SK-N-MC (cell line): ENCODE measurements around the gene ECPAS.
"Not testable (repeated sequence)": the region's sequence is repeated elsewhere in the genome, so short reads cannot be mapped to it uniquely, and the experiment has no call there.

Experiments used
- DNase-seq: peaks from one replicate; pipeline ENCODE4 v3.0.0-alpha.2; 2011; ENCODE audit warnings: low read depth, low spot score
- H3K27ac ChIP-seq: fragments of 200-600 bp; sonication (generic); 2 replicates; pipeline ENCODE4 v1.5.1; 2016; ENCODE audit warnings: mixed run types
- H3K36me3 ChIP-seq: fragments of 200-600 bp; sonication (generic); 2 replicates; pipeline ENCODE4 v1.6.1; 2017; ENCODE audit warnings: antibody characterized with exemption, low read length, mixed read lengths; ENCODE audit not compliant: insufficient read depth
- H3K4me3 ChIP-seq: fragments of 200-600 bp; sonication (generic); 2 replicates; pipeline ENCODE4 v1.5.1; 2016
- H3K9ac ChIP-seq: fragments of 200-600 bp; sonication (generic); 2 replicates; pipeline ENCODE4 v1.8.0; 2017; ENCODE audit warnings: mixed run types, mixed read lengths; ENCODE audit not compliant: insufficient read length
- H3K9me3 ChIP-seq: fragments of 200-600 bp; sonication (generic); 2 replicates; pipeline ENCODE4 v1.6.1; 2017; ENCODE audit warnings: low read depth, mild to moderate bottlenecking, antibody characterized with exemption, low read length, moderate library complexity, mixed read lengths
- EZH2 ChIP-seq: fragments of 200-600 bp; sonication (generic); IDR thresholded peaks from one replicate; pipeline ENCODE4 v1.6.1; 2017; ENCODE audit warnings: antibody characterized with exemption
- FOXP2 ChIP-seq: optimal IDR thresholded peaks from 2 replicates; pipeline ENCODE3; 2011; ENCODE audit warnings: mild to moderate bottlenecking, moderate library complexity; ENCODE audit not compliant: insufficient read depth; ENCODE audit errors: extremely low read length, control extremely low read depth
- POLR2AphosphoS5 ChIP-seq: IDR thresholded peaks from 2 replicates; pipeline ENCODE4 v1.6.1; 2012; ENCODE audit warnings: mild to moderate bottlenecking, low read depth, low read length, borderline replicate concordance

ECPAS gene

DNA sequence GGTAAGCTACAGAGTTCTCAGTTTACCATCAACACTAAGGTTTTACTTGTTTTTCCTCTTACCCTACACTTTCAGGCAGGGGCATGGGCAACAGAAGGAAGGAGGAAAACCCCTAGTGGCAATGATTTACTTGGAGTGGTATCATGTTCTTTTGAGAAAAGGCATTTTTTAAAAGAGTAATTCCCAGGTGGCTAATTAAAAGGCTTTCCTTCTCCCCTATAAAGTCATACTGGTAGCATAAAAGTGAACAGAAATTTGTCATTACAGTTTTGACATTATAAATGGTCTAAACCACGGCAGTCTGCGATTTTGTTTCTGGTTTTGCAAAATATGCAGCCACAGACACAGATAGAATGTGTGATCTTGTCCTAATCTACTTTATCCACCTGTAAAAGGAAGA lies 123.3 kb downstream of the ECPAS start:
- peak; percentile 10 for DNase-seq
- Histone ChIP-seq H3K4me3 (no peak overlapping the region), H3K9me3 (no peaks in the 10 kb centered on the region), H3K9ac (no peak overlapping the region), H3K27ac (no peak overlapping the region), H3K36me3 (peaks cover 35% of the 10 kb centered on the region)
- no peak for TF ChIP-seq FOXP2
- no peak for TF ChIP-seq EZH2
- no peak for TF ChIP-seq POLR2AphosphoS5

DNA sequence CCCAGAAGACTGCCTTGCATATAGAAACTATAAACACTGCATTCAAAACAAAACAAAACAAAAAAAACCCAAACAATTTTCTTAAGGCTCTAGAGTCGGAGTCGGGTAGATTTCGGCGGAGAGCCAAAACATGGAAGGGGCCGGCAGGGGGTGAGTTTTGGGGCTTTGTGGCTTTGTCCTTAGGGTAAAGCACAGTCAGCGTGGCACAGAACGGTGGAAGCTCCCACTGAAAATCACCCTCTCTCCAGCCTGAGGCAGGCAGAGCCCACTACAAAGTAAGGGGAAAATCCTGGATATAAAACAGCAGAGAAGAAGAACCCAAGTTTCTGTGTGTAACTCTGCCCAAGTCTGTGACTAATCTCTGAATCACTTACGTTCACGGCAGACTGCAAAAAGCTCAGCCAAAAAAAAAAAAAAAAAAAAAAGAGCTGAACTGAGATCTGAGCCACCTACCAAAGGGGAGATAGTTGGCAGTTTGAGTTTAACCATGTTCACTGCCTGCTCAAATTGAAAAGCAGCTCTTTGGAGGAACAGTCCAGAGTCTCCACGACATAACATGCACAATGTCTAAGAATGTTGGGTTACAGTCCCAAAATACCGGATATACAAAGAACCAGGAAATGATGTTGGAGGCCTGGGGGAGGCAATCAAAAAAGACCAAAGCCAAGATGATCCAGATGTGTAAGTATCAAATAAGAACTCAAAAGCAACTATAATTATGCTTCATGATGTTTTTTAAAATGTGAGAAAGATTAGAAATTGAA lies 127.5 kb downstream of the ECPAS start:
- TF ChIP-seq FOXP2 (no peak), POLR2AphosphoS5 (no peak), EZH2 (no peak)
- Histone ChIP-seq H3K9ac (peak overlapping the region; percentile 54), H3K4me3 (peak overlapping the region; percentile 66), H3K9me3 (no peaks in the 10 kb centered on the region), H3K27ac (peak overlapping the region; percentile 89), H3K36me3 (peaks cover 7% of the 10 kb centered on the region)
- DNase-seq, result peak; percentile 28

DNA sequence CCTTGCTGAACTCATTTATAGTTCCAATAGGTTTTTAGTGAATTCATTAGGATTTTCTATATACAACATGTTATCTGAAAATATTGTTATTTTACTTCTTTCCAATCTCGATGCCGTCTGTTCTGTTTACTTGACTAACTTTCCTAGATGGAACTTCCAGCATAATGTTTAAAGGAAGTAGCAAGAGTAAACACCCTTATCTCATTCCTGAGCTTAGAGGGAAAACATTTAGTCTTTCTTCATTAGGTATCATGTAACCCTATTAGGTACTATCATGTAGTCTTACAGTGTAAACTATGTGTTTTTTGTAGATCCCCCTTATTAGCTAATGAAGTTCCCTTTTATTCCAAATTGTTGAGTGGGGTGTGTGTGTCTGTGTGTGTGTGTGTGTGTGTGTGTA lies 131.6 kb downstream of the ECPAS start:
- TF ChIP-seq POLR2AphosphoS5, result no peak
- no peak for TF ChIP-seq FOXP2
- no peak for TF ChIP-seq EZH2
- Histone ChIP-seq H3K36me3 (no peaks in the 10 kb centered on the region), H3K4me3 (no peak overlapping the region), H3K9ac (no peak overlapping the region), H3K27ac (no peak overlapping the region), H3K9me3 (no peaks in the 10 kb centered on the region)
- DNase-seq, result no peak

DNA sequence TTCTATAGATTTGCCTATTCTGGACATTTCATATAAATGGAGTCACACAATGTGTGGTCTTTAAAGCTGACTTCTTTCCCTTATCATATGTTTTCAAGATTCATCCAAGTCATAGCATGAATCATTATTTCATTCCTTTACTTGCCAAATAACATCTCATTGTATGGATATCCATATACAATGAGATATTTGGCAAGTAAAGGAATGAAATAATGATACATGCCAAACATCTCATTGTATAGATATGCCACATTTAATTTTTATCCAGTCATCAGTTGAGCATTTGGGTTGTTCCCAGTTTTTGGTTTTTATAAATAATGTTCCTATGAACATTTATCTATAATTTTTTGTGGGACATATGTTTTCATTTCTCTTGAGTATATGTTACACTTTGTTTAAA lies 133.6 kb downstream of the ECPAS start:
- Histone ChIP-seq H3K4me3 (no peak overlapping the region), H3K9me3 (no peaks in the 10 kb centered on the region), H3K9ac (no peak overlapping the region), H3K27ac (no peak overlapping the region), H3K36me3 (no peaks in the 10 kb centered on the region)
- no peak for DNase-seq
- TF ChIP-seq EZH2 (no peak), POLR2AphosphoS5 (no peak), FOXP2 (no peak)

DNA sequence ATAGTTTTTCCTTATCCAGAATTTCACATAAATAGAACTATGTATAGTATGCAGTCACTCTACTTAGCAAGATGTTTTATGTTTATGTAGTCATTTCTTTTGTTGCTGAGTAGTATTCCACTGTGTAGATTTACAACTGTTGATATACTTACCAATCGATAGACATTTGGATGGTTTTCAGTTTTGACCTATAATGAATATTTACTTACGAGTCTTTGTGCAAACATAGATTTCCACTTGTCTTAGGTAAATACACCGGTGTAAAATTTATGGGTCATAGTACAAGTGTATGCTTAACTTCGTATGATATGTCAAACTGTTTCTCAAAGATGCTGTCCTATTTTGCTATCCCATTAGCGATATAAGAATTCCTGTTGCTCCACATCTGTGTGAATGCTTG lies 134.4 kb downstream of the ECPAS start:
- Histone ChIP-seq H3K9ac (no peak overlapping the region), H3K9me3 (no peaks in the 10 kb centered on the region), H3K4me3 (no peak overlapping the region), H3K27ac (no peak overlapping the region), H3K36me3 (no peaks in the 10 kb centered on the region)
- TF ChIP-seq FOXP2 (no peak), POLR2AphosphoS5 (no peak), EZH2 (no peak)
- DNase-seq, result no peak

DNA sequence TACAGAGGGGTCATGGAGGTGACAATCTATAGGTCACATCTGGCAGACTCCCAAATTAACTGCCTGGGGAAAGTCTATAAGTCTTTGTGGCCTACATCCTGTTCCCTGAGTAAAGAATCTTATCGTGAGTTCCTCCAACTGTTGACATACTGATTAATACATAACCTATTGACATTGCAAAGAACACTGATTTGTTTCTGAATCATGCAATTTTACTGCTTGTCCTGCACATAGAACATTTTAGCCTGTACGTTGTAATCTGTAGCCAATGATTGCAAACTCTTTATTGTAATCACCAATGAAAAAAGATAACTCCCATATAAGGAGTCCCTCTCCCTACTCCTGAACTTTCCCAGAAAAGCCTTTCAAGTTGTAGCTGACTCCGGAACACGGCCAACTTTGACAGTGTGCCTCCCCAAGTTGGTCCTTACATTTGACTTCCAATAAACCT lies 135.3 kb downstream of the ECPAS start:
- H3K9ac ChIP-seq, result no peak overlapping the region
- H3K27ac ChIP-seq, result no peak overlapping the region
- no peak overlapping the region for H3K4me3 ChIP-seq
- no peak for DNase-seq
- TF ChIP-seq EZH2 (no peak), FOXP2 (no peak), POLR2AphosphoS5 (no peak)
- no peaks in the 10 kb centered on the region for H3K9me3 ChIP-seq
- H3K36me3 ChIP-seq, result no peaks in the 10 kb centered on the region

DNA sequence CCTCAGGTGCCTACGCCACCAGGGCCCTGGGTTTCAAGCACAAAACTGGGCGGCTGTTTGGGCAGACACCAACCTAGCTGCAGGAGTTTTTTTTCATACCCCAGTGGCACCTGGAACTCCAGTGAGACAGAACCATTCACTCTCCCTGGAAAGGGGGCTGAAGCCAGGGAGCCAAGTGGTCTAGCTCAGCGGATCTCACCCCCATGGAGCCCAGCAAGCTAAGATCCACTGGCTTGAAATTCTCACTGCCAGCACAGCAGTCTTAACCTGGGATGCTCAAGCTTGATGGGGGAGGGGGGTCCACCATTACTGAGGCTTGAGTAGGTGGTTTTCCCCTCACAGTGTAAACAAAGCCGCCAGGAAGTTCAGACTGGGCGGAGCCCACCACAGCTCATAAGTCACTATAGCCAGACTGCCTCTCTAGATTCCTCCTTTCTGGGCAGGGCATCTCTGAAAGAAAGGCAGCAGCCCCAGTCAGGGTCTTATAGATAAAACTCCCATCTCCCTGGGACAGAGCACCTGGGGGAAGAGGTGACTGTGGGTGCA lies 149.8 kb downstream of the ECPAS start:
- not testable (repeated sequence) for H3K9ac ChIP-seq, DNase-seq

DNA sequence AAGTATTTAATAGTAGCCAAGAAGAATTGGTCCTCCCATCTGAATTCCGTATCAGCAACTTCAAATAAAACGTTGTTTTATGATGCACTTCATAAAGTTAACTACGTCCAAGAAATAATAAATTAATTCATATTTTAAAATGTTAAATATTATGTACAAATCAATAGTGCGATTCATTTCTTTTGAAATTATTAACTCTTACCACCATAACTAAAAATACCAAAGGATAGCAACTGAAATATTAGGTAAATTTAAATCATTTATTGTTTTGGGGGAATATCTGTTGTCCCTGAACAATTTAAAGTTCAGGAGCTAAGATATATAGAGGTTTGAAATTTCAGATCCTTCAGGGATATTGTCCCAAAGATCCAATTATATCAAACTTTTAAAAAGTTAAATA lies 154.1 kb downstream of the ECPAS start, which contains the start of gene OR2K2:
Gene OR2K2 (minus strand): TSS at position 101 of the 400 bp plus-strand sequence. CDS start 1,791 bp downstream, outside the sequence.
- Histone ChIP-seq H3K4me3 (no peak within 1 kb of the TSS), H3K9me3 (no peaks in the 10 kb centered on the region), H3K27ac (no peak within 1 kb of the TSS), H3K36me3 (no peaks in the 10 kb centered on the region), H3K9ac (no peak within 1 kb of the TSS)
- no peak for DNase-seq
- TF ChIP-seq EZH2, result no peak
- no peak for TF ChIP-seq POLR2AphosphoS5
- TF ChIP-seq FOXP2, result no peak

More for the DNA sequence above, 149.8 kb downstream of the ECPAS start:
- H3K36me3 ChIP-seq, H3K4me3 ChIP-seq, H3K9me3 ChIP-seq, H3K27ac ChIP-seq: not testable (repeated sequence)
